WTC11 (cell line): ENCODE data around the gene OAS2. TPM values are rescaled to one million over a fixed set of nuclear protein-coding genes. Genes with fewer than 3 reads are reported as not detected.

Experiments
- ATAC-seq: fragments of 200-7000 bp; cut with Tn5 transposase; 2 replicates; pipeline ENCODE4 v1.10.0; 2021; ENCODE audit warnings: mild to moderate bottlenecking, moderate library complexity
- CTCF ChIA-PET: fragments of 300-600 bp; sonication (Branson Sonifier 250); formaldehyde crosslinking; loops from one replicate; lab custom pipeline; 2021; ENCODE audit warnings: antibody characterized with exemption; lab: Charles Lee
- POLR2A ChIA-PET: fragments of 350-600 bp; sonication (Branson Sonifier 250); formaldehyde crosslinking; loops from one replicate; lab custom pipeline; 2021; ENCODE audit warnings: antibody characterized with exemption; lab: Charles Lee
- DNase-seq: peaks from one replicate; pipeline ENCODE4 v3.0.0; 2021; ENCODE audit warnings: low spot score
- H3K27ac Mint-ChIP-seq: 2 replicates; pipeline ENCODE4 v1.8.0; 2021; ENCODE audit warnings: mixed read lengths
- H3K27me3 Mint-ChIP-seq: 2 replicates; pipeline ENCODE4 v1.8.0; 2021; ENCODE audit warnings: low read depth, mild to moderate bottlenecking, moderate library complexity, mixed read lengths
- H3K36me3 Mint-ChIP-seq: 2 replicates; pipeline ENCODE4 v1.8.0; 2021; ENCODE audit warnings: mixed read lengths
- H3K4me1 Mint-ChIP-seq: 2 replicates; pipeline ENCODE4 v1.8.0; 2022; ENCODE audit warnings: mixed read lengths
- H3K4me3 Mint-ChIP-seq: 2 replicates; pipeline ENCODE4 v1.8.0; 2021; ENCODE audit warnings: mild to moderate bottlenecking, moderate library complexity, mixed read lengths
- H3K9me3 Mint-ChIP-seq: 2 replicates; pipeline ENCODE4 v1.8.0; 2021; ENCODE audit warnings: mixed read lengths
- CREB1 ChIP-seq: sonication (generic); formaldehyde crosslinking; IDR thresholded peaks from 2 replicates; pipeline ENCODE4 v1.8.0; 2023; ENCODE audit warnings: mild to moderate bottlenecking, missing genetic modification reagents
- ELF4 ChIP-seq: sonication (generic); formaldehyde crosslinking; IDR thresholded peaks from 2 replicates; pipeline ENCODE4 v1.8.1; 2022; ENCODE audit warnings: low read depth, mild to moderate bottlenecking, moderate library complexity, missing genetic modification reagents
- FOXK1 ChIP-seq: sonication (generic); formaldehyde crosslinking; IDR thresholded peaks from 2 replicates; pipeline ENCODE4 v1.8.0; 2022; ENCODE audit warnings: mild to moderate bottlenecking, moderate library complexity, missing genetic modification reagents
- GABPB1 ChIP-seq: sonication (generic); formaldehyde crosslinking; IDR thresholded peaks from 2 replicates; pipeline ENCODE4 v1.8.1; 2023; ENCODE audit warnings: mild to moderate bottlenecking, missing genetic modification reagents
- HMGXB4 ChIP-seq: sonication (generic); formaldehyde crosslinking; IDR thresholded peaks from 2 replicates; pipeline ENCODE4 v1.8.1; 2023; ENCODE audit warnings: mild to moderate bottlenecking, moderate library complexity, missing genetic modification reagents
- IRF1 ChIP-seq: sonication (generic); formaldehyde crosslinking; IDR thresholded peaks from 2 replicates; pipeline ENCODE4 v1.8.0; 2023; ENCODE audit warnings: missing genetic modification reagents
- PRDM15 ChIP-seq: sonication (generic); formaldehyde crosslinking; IDR thresholded peaks from 2 replicates; pipeline ENCODE4 v1.8.0; 2022; ENCODE audit warnings: missing genetic modification reagents
- total RNA-seq: library from RNA; stranded (reverse); gene quantifications from 3 replicates; pipeline ENCODE4 v1.2.3, GENCODE V29; 2021
- TF ChIP-seq, protein P1 (sequence below): sonication (generic); formaldehyde crosslinking; IDR thresholded peaks from 2 replicates; pipeline ENCODE4 v1.8.0; 2023; ENCODE audit warnings: missing genetic modification reagents, mild to moderate bottlenecking, borderline replicate concordance
- TF ChIP-seq, protein P2 (sequence below): sonication (generic); formaldehyde crosslinking; IDR thresholded peaks from 2 replicates; pipeline ENCODE4 v1.8.1; 2023; ENCODE audit warnings: mild to moderate bottlenecking, missing genetic modification reagents

The OAS2 gene
- total RNA-seq, 1 experiment from 2014 or later = 0.28 TPM

GRCh38 chr12:113056631-113057488, 78.5 kb downstream of the OAS2 start, which contains the start of gene DTX1 (continued):
- TF ChIP-seq, protein P1, sequence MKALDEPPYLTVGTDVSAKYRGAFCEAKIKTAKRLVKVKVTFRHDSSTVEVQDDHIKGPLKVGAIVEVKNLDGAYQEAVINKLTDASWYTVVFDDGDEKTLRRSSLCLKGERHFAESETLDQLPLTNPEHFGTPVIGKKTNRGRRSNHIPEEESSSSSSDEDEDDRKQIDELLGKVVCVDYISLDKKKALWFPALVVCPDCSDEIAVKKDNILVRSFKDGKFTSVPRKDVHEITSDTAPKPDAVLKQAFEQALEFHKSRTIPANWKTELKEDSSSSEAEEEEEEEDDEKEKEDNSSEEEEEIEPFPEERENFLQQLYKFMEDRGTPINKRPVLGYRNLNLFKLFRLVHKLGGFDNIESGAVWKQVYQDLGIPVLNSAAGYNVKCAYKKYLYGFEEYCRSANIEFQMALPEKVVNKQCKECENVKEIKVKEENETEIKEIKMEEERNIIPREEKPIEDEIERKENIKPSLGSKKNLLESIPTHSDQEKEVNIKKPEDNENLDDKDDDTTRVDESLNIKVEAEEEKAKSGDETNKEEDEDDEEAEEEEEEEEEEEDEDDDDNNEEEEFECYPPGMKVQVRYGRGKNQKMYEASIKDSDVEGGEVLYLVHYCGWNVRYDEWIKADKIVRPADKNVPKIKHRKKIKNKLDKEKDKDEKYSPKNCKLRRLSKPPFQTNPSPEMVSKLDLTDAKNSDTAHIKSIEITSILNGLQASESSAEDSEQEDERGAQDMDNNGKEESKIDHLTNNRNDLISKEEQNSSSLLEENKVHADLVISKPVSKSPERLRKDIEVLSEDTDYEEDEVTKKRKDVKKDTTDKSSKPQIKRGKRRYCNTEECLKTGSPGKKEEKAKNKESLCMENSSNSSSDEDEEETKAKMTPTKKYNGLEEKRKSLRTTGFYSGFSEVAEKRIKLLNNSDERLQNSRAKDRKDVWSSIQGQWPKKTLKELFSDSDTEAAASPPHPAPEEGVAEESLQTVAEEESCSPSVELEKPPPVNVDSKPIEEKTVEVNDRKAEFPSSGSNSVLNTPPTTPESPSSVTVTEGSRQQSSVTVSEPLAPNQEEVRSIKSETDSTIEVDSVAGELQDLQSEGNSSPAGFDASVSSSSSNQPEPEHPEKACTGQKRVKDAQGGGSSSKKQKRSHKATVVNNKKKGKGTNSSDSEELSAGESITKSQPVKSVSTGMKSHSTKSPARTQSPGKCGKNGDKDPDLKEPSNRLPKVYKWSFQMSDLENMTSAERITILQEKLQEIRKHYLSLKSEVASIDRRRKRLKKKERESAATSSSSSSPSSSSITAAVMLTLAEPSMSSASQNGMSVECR = peak; percentile 37; the same call in 1 of the 2 replicates
- TF ChIP-seq GABPB1 (CRISPR knock-in tag) (no peak), PRDM15 (no peak), FOXK1 (CRISPR knock-in tag) (no peak), ELF4 (CRISPR knock-in tag) (no peak), IRF1 (CRISPR knock-in tag) (no peak)
- TF ChIP-seq, protein P2, sequence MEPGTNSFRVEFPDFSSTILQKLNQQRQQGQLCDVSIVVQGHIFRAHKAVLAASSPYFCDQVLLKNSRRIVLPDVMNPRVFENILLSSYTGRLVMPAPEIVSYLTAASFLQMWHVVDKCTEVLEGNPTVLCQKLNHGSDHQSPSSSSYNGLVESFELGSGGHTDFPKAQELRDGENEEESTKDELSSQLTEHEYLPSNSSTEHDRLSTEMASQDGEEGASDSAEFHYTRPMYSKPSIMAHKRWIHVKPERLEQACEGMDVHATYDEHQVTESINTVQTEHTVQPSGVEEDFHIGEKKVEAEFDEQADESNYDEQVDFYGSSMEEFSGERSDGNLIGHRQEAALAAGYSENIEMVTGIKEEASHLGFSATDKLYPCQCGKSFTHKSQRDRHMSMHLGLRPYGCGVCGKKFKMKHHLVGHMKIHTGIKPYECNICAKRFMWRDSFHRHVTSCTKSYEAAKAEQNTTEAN (CRISPR knock-in tag) = 0 out of 2 replicates have a peak, but pooled peaks have one; percentile 38

DNA sequence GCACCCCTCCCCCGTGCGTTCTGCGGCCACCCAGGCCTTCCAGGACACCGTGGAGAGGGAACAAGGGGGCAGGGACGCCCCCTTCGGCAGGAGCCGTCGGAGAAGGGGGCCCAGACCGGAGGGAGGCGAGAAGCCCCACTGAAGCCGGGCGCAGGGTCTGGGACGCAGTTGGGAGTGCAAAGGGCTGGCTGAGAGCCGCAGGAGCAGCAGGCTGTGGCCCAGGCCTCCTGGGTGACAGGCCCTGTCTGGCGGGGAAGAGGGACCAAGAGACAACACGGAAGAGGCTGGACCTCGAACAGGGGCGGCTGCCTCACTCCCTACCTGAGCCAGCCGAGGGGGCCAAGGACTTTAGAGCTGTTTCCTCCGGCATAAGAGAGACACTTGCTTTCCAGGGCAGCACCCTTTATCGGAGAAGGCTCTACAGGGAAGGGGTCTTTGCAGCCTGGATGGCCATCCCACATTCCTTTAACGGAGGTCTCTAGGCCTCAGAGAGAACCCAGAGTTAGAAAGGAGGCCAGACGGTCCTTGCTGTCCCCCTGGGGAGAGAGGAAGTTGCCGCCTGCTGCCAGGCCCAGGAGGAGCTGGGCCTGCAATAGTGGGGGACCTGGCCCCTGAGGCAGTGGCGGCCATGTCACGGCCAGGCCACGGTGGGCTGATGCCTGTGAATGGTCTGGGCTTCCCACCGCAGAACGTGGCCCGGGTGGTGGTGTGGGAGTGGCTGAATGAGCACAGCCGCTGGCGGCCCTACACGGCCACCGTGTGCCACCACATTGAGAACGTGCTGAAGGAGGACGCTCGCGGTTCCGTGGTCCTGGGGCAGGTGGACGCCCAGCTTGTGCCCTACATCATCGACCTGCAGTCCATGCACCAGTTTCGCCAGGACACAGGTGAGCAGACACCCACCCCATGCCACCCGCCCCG, 79.5 kb downstream of the OAS2 start:
- ATAC-seq (peak; percentile 77), DNase-seq (peak; percentile 60)
- Mint-ChIP-seq H3K27me3 (peaks cover 33% of the 10 kb centered on the region), H3K27ac (no peak overlapping the region), H3K4me1 (peaks cover 6% of the 10 kb centered on the region), H3K36me3 (no peaks in the 10 kb centered on the region), H3K9me3 (no peaks in the 10 kb centered on the region), H3K4me3 (peak overlapping the region; percentile 62)
- ChIA-PET CTCF (interaction anchor here (0.9 to 1.5 kb wide), 11 partner anchors 9 to 117 kb away, joined by 3 to 13 read pairs (median 4); no protein-coding TSS in a partner anchor), POLR2A (interaction anchor here (0.6 kb wide), 1 partner anchor 187 kb away, joined by 5 read pairs; no protein-coding TSS in a partner anchor)
- TF ChIP-seq HMGXB4 (0 out of 2 replicates have a peak, but pooled peaks have one; percentile 24), CREB1 (CRISPR knock-in tag) (no peak)
